Esophagus squamous epithelium (tissue), 4 donors: ENCODE measurements around the gene MYO16.

ENCODE experiments used
- POLR2A ChIP-seq, 4 donors: fragments of 450-650 bp; IDR thresholded peaks; one replicate each; pipeline ENCODE4 v1.6.1; 2017; ENCODE audit warnings: antibody characterized with exemption in 4 of 4, mild to moderate bottlenecking in 4 of 4, moderate library complexity in 3 of 4
- TF ChIP-seq, protein P1 (sequence below), 6 experiments: fragments of 450-650 bp in 4 of 6; fragments of 200-600 bp in 2 of 6; sonication (generic) in 2 of 6; IDR thresholded peaks; one replicate each; pipeline ENCODE4 v1.5.1; 2016 to 2019; ENCODE audit warnings: antibody characterized with exemption in 6 of 6, mild to moderate bottlenecking in 4 of 6, moderate library complexity in 4 of 6

DNA sequence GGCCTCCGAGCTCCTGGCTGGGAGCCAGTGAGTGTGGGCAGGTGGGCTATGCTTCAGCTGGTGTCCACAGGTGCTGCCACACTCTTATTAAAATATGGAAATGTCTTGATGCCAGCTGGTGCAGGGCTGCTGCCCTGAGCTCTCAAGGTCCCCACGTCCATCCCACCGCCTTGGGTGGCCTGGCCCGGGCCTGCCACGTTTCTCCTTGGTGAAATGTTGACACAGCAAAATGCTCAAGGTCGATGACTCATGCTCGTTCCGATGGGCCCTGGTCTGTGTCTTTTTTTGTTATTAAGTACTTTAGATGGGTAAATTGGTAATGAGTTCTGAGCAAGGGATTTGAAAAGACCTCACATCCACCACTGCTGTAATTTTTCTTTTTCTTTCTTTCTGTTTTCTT, 524.7 kb downstream of the MYO16 start:
- TF ChIP-seq, protein P1, sequence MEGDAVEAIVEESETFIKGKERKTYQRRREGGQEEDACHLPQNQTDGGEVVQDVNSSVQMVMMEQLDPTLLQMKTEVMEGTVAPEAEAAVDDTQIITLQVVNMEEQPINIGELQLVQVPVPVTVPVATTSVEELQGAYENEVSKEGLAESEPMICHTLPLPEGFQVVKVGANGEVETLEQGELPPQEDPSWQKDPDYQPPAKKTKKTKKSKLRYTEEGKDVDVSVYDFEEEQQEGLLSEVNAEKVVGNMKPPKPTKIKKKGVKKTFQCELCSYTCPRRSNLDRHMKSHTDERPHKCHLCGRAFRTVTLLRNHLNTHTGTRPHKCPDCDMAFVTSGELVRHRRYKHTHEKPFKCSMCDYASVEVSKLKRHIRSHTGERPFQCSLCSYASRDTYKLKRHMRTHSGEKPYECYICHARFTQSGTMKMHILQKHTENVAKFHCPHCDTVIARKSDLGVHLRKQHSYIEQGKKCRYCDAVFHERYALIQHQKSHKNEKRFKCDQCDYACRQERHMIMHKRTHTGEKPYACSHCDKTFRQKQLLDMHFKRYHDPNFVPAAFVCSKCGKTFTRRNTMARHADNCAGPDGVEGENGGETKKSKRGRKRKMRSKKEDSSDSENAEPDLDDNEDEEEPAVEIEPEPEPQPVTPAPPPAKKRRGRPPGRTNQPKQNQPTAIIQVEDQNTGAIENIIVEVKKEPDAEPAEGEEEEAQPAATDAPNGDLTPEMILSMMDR (IDR thresholded peaks at IDR 0.05) = no peak
- TF ChIP-seq POLR2A (IDR thresholded peaks at IDR 0.05) = no peak
